GM23338 (cell line): ENCODE measurements around the gene ZSWIM5.
"Not testable (repeated sequence)": the region's sequence is repeated elsewhere in the genome, so short reads cannot be mapped to it uniquely, and the experiment has no call there.

Experiments
- EZH2 ChIP-seq: fragments of 200-600 bp; sonication (generic); IDR thresholded peaks from one replicate; pipeline ENCODE4 v1.8.0; 2017; ENCODE audit warnings: antibody characterized with exemption, mild to moderate bottlenecking, low read depth; ENCODE audit not compliant: unreplicated experiment
- EZH2phosphoT487 ChIP-seq: fragments of 200-600 bp; sonication (generic); IDR thresholded peaks from one replicate; pipeline ENCODE4 v1.8.1; 2018; ENCODE audit warnings: antibody characterized with exemption; ENCODE audit not compliant: unreplicated experiment
- JUNB ChIP-seq: IDR thresholded peaks from one replicate; pipeline ENCODE4 v1.6.1; 2016; ENCODE audit warnings: antibody characterized with exemption; ENCODE audit not compliant: unreplicated experiment
- POLR2AphosphoS5 ChIP-seq: IDR thresholded peaks from 2 replicates; pipeline ENCODE4 v1.6.1; 2016; ENCODE audit warnings: antibody characterized with exemption, low read depth
- ZNF114 ChIP-seq: fragments of 250-450 bp; sonication (Bioruptor Pico); IDR thresholded peaks from 2 replicates; pipeline ENCODE4 v1.5.0; 2020; ENCODE audit warnings: mild to moderate bottlenecking, moderate library complexity
- TF ChIP-seq, protein P1 (sequence below), 2 experiments: fragments of 200-600 bp in 1 of 2; sonication (generic) in 1 of 2; conservative IDR thresholded peaks; 2 replicates each; pipeline versions ENCODE4 v1.5.1 to v1.6.1; 2016 to 2017; ENCODE audit warnings: antibody characterized with exemption in 2 of 2, low read depth in 2 of 2, mild to moderate bottlenecking in 2 of 2, moderate library complexity in 1 of 2

DNA sequence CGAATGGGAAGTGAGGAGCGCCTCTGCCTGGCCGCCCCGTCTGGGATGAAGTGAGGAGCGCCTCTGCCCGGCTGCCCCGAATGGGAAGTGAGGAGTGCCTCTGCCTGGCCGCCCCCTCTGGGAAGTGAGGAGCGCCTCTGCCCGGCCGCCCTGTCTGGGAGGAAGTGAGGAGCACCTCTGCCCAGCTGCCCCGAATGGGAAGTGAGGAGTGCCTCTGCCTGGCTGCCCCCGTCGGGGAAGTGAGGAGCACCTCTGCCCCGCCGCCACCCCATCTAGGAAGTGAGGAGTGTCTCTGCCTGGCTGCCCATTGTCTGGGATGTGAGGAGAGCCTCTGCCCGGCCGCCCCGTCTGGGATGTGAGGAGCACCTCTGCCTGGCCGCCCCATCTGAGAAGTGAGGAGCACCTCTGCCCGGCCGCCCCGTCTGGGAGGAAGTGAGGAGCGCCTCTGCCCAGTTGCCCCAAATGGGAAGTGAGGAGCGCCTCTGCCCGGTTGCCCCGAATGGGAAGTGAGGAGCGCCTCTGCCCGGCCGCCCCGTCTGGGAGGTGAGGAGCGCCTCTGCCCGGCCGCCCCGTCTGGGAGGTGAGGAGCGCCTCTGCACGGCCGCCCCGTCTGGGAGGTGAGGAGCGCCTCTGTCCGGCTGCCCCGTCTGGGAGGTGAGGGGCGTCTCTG lies 100.8 kb downstream of the ZSWIM5 start:
- TF ChIP-seq POLR2AphosphoS5; EZH2; JUNB; EZH2phosphoT487; ZNF114 (CRISPR knock-in tag): not testable (repeated sequence)
- TF ChIP-seq, protein P1, sequence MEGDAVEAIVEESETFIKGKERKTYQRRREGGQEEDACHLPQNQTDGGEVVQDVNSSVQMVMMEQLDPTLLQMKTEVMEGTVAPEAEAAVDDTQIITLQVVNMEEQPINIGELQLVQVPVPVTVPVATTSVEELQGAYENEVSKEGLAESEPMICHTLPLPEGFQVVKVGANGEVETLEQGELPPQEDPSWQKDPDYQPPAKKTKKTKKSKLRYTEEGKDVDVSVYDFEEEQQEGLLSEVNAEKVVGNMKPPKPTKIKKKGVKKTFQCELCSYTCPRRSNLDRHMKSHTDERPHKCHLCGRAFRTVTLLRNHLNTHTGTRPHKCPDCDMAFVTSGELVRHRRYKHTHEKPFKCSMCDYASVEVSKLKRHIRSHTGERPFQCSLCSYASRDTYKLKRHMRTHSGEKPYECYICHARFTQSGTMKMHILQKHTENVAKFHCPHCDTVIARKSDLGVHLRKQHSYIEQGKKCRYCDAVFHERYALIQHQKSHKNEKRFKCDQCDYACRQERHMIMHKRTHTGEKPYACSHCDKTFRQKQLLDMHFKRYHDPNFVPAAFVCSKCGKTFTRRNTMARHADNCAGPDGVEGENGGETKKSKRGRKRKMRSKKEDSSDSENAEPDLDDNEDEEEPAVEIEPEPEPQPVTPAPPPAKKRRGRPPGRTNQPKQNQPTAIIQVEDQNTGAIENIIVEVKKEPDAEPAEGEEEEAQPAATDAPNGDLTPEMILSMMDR (conservative IDR thresholded peaks at IDR 0.05; ENCODE audit: low read depth in 2 of 2) = not testable (repeated sequence)
